OCI-LY3 (cell line): ENCODE results near the gene FAM3A.

Experiments
- EZH2phosphoT487 ChIP-seq: fragments of 200-600 bp; shearing (Covaris generic); IDR thresholded peaks from 2 replicates; pipeline ENCODE4 v1.6.1; 2018; ENCODE audit warnings: antibody characterized with exemption, mixed run types, low read depth
- TF ChIP-seq, protein P1 (sequence below): fragments of 200-600, 300-600 bp; sonication (generic); IDR thresholded peaks from 2 replicates; pipeline ENCODE4 v1.5.1; 2014; ENCODE audit warnings: antibody characterized with exemption, low read length, low read depth

DNA sequence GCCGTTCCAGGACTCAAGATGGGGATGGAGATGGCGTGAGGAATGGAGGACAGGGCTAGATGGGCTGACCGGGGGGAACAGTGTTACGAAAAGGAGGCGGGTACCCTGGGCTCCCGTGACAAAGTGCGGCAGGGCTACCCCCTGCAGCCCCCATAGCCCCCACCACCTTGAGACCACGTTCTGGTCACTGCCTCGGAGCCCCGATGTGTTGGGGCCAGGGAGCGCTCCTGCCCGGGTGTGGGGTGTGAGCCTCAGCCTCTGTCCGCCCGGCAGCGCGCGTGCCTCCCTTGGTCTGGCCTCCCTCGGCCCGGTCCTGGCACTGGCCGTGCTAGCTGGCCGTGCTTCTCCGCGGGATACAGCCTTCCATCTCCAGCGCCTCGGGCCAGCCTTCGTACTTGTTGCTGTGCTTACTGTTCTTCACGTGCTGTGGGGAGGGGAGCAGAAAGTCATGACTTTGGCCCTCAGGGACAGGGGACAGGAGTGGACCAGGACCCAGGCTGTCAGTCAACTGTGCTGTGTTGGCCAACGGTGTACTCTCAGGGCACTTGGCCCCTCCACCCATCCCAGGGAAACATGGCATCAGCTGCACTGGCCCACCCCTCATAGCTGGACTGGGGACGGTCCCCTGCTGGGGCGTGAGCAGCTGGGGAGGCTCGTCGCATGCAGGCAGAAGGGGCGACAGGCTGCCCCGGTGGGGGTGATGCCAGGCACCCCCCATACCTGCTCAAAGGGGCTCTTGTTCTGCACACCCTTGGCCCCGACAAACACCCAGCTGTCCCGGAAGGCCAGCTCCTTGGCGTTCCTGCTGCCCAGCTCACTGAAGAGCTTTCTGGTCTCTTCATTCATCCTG lies 9.3 kb downstream of the FAM3A start:
- TF ChIP-seq, protein P1, sequence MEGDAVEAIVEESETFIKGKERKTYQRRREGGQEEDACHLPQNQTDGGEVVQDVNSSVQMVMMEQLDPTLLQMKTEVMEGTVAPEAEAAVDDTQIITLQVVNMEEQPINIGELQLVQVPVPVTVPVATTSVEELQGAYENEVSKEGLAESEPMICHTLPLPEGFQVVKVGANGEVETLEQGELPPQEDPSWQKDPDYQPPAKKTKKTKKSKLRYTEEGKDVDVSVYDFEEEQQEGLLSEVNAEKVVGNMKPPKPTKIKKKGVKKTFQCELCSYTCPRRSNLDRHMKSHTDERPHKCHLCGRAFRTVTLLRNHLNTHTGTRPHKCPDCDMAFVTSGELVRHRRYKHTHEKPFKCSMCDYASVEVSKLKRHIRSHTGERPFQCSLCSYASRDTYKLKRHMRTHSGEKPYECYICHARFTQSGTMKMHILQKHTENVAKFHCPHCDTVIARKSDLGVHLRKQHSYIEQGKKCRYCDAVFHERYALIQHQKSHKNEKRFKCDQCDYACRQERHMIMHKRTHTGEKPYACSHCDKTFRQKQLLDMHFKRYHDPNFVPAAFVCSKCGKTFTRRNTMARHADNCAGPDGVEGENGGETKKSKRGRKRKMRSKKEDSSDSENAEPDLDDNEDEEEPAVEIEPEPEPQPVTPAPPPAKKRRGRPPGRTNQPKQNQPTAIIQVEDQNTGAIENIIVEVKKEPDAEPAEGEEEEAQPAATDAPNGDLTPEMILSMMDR, result no peak
- no peak for TF ChIP-seq EZH2phosphoT487
